ENCODE results near the gene CFAP65. TPM values are rescaled to one million over a fixed set of nuclear protein-coding genes. Genes with fewer than 3 reads are reported as not detected.

CFAP65 gene
- total and polyA plus RNA-seq, 2 of the 4 experiments (the other 2 are of a cell fraction): not detected

GRCh38 chr2:218985021-218985324 lies 56.3 kb downstream of the CFAP65 start, which contains the start of gene FEV:
TSS of gene FEV (minus strand) at chr2:218985184. CDS start at chr2:218985075, 109 bp downstream.
- ChIA-PET CTCF (no interaction called here), POLR2A (ENCODE audit: unreplicated experiment) (no interaction called here)
- Histone ChIP-seq H4K20me1 (ENCODE audit: insufficient read depth, low read length) (peaks cover 3% of the 10 kb centered on the region; the same call in 1 of the 2 replicates), H3K4me2 (ENCODE audit: low read depth, low read length) (no peak within 1 kb of the TSS), H2BK5ac (ENCODE audit: low read depth, low read length, poor library complexity, severe bottlenecking) (no peak within 1 kb of the TSS), H3K4me1 (ENCODE audit: control insufficient read depth, insufficient read depth, low read length) (0 out of 2 replicates have a peak, but pooled peaks cover 2% of the 10 kb centered on the region), H3K27me3 (ENCODE audit: control insufficient read depth, insufficient read depth, low read length) (peaks cover 89% of the 10 kb centered on the region), H2AK5ac (ENCODE audit: low read depth, low read length) (no peak within 1 kb of the TSS), H2AFZ (replicated peaks; ENCODE audit: low read length, poor library complexity) (no peak within 1 kb of the TSS), H3K23ac (ENCODE audit: low read depth, low read length) (no peak within 1 kb of the TSS), H3K4ac (ENCODE audit: low read depth, low read length) (no peak within 1 kb of the TSS), H2BK120ac (ENCODE audit: low read depth, low read length) (no peak within 1 kb of the TSS), H4K91ac (ENCODE audit: insufficient read depth, low read depth, low read length) (no peak within 1 kb of the TSS), H3K36me3 (ENCODE audit: control insufficient read depth, insufficient read depth, low read length) (no peaks in the 10 kb centered on the region), H3K79me1 (ENCODE audit: low read depth in 1 of 2, low read length in 2 of 2) (no peaks in the 10 kb centered on the region), H3K56ac (ENCODE audit: extremely low read depth, insufficient read depth, low read length) (no peak within 1 kb of the TSS), H4K8ac (ENCODE audit: low read depth in 2 of 2, low read length in 2 of 2) (no peak within 1 kb of the TSS), H3K9ac (ENCODE audit: low read depth, low read length) (no peak within 1 kb of the TSS), H3K9me1 (ENCODE audit: insufficient read depth, low read length) (no peaks in the 10 kb centered on the region; the same call in 1 of the 2 replicates), H2BK20ac (ENCODE audit: low read depth, low read length) (no peak within 1 kb of the TSS), H3K14ac (replicated peaks; ENCODE audit: low read depth, low read length) (no peak within 1 kb of the TSS), H3K27ac (ENCODE audit: insufficient read depth, low read length) (no peak within 1 kb of the TSS), H2BK15ac (ENCODE audit: low read depth, low read length) (no peak within 1 kb of the TSS), H3K9me3 (ENCODE audit: control insufficient read depth, insufficient read depth, low read length) (no peaks in the 10 kb centered on the region), H3K18ac (ENCODE audit: low read depth, low read length) (no peak within 1 kb of the TSS), H3K4me3 (ENCODE audit: insufficient read depth, low read depth, low read length) (no peak within 1 kb of the TSS), H4K5ac (ENCODE audit: low read depth, low read length) (no peak within 1 kb of the TSS), H2AK9ac (replicated peaks; ENCODE audit: low read depth, low read length, poor library complexity) (no peak within 1 kb of the TSS)
- no peak for ATAC-seq (ENCODE audit: low read depth)
- DNase-seq: no peak
- dilution Hi-C loops (cut with HindIII; ENCODE audit: low sequenced_read_pairs, unreplicated experiment): no loop called here
- in situ Hi-C loops (cut with MboI; ENCODE audit: low sequenced_read_pairs): no loop called here
- no TSS peak for BruUV-seq (replicated peaks)
- TF ChIP-seq NFE2L2 (IDR thresholded peaks at IDR 0.05; ENCODE audit: low read depth, low read length) (no peak), SMC3 (IDR thresholded peaks at IDR 0.05; ENCODE audit: low read depth, low read length) (no peak), ELK1 (IDR thresholded peaks at IDR 0.05; ENCODE audit: borderline replicate concordance, low read depth, low read length) (no peak), USF2 (IDR thresholded peaks at IDR 0.05; ENCODE audit: low read depth, low read length) (no peak), FOS (IDR thresholded peaks at IDR 0.05; ENCODE audit: low read depth, low read length) (no peak), RFX5 (IDR thresholded peaks at IDR 0.05; ENCODE audit: low read depth, low read length) (no peak), BHLHE40 (IDR thresholded peaks at IDR 0.05; ENCODE audit: low read depth, low read length) (no peak), CHD1 (IDR thresholded peaks at IDR 0.05; ENCODE audit: low read depth, low read length) (no peak), CEBPB (IDR thresholded peaks at IDR 0.05; ENCODE audit: low read depth, low read length) (no peak), CTCF (conservative IDR thresholded peaks at IDR 0.05; ENCODE audit: low read depth, low read length) (no peak), MXI1 (IDR thresholded peaks at IDR 0.05; ENCODE audit: borderline replicate concordance, low read depth, low read length) (no peak)
- 0% methylated on average over 1 of the region's 32 CpGs; no CpG with 5 or more reads in 1 of the 2 experiments for WGBS, 2 experiments (ENCODE audit: extremely low coverage in 2 of 2, insufficient read length in 1 of 2)
- intact Hi-C loops (cut with micrococcal nuclease): no loop called here

Data from IMR-90 (cell line).